NCI-H345 treated with DMSO at 0.1 percent for 48 hours (cell line): ENCODE measurements around the gene SORCS2.

Source experiments
- DNase-seq: peaks from one replicate; lab custom pipeline; 2025; ENCODE audit not compliant: unreplicated experiment; lab: John Stamatoyannopoulos, UW

The SORCS2 gene

GRCh38 chr4:7491915-7492314, 299.6 kb downstream of the SORCS2 start:
- no peak for DNase-seq

GRCh38 chr4:7498446-7499200, 306.3 kb downstream of the SORCS2 start:
- DNase-seq = no peak

GRCh38 chr4:7499661-7500060, 307.3 kb downstream of the SORCS2 start:
- DNase-seq = no peak

GRCh38 chr4:7500404-7500803, 308.1 kb downstream of the SORCS2 start:
- no peak for DNase-seq

- no peak for DNase-seq
Measured at GRCh38 chr4:7501314-7501713, 309.0 kb downstream of the SORCS2 start.

GRCh38 chr4:7501873-7502272, 309.5 kb downstream of the SORCS2 start:
- DNase-seq = no peak

- DNase-seq = no peak
Measured at GRCh38 chr4:7503559-7504249, 311.4 kb downstream of the SORCS2 start.

- DNase-seq = no peak
Measured at GRCh38 chr4:7505116-7505900, 313.0 kb downstream of the SORCS2 start.

GRCh38 chr4:7506119-7506518, 313.8 kb downstream of the SORCS2 start:
- DNase-seq = no peak

- no peak for DNase-seq
Measured at GRCh38 chr4:7506572-7506971, 314.2 kb downstream of the SORCS2 start.

GRCh38 chr4:7507381-7507780, 315.0 kb downstream of the SORCS2 start:
- no peak for DNase-seq

- DNase-seq = no peak
Measured at GRCh38 chr4:7510066-7510465, 317.7 kb downstream of the SORCS2 start.

GRCh38 chr4:7510538-7510937, 318.2 kb downstream of the SORCS2 start:
- no peak for DNase-seq

GRCh38 chr4:7511525-7511924, 319.2 kb downstream of the SORCS2 start:
- DNase-seq = no peak

- no peak for DNase-seq
Measured at GRCh38 chr4:7512428-7512827, 320.1 kb downstream of the SORCS2 start.

GRCh38 chr4:7512946-7513345, 320.6 kb downstream of the SORCS2 start:
- DNase-seq = no peak

- no peak for DNase-seq
Measured at GRCh38 chr4:7513671-7514070, 321.3 kb downstream of the SORCS2 start.

GRCh38 chr4:7514281-7514680, 321.9 kb downstream of the SORCS2 start:
- no peak for DNase-seq

- no peak for DNase-seq
Measured at GRCh38 chr4:7514789-7515188, 322.5 kb downstream of the SORCS2 start.

- DNase-seq = no peak
Measured at GRCh38 chr4:7515390-7515902, 323.1 kb downstream of the SORCS2 start.

- no peak for DNase-seq
Measured at GRCh38 chr4:7516096-7516772, 323.9 kb downstream of the SORCS2 start.
